ENCODE results near the gene RASGRP3. TPM values are rescaled to one million over a fixed set of nuclear protein-coding genes. Genes with fewer than 3 reads are reported as not detected.

Gene RASGRP3
- total RNA-seq, 1 donor from 2014 or later, result 4.3 TPM

DNA sequence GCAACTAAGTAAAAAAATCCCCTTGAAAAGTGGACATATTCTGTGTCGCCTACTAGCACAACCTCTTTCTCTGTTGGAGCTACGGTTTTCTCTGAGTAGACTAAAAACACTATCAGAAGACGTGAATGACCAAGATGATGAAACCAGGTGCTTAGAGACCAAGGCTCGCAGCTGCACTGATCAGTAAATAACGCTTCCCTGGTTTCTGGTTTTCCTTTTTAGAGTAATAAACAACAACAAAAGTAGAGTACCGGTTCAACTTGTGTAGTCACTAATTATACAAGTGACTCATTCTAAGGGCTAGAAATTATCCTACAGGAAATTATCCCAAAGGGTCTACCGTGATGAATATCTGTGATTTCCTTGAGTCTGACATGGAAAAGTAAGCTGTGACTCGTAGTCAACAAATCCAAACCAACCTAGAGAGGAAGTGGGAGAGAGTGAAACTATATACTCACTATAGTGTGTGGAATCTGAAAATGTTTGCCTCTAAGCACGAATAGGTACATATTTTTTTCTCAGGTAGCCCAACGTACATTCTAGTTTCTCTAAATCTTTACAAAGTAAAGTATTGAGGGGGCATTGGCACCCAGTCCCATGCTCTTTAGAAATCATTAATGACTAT, 17.8 kb downstream of the RASGRP3 start:
- ATAC-seq, result no peak

DNA sequence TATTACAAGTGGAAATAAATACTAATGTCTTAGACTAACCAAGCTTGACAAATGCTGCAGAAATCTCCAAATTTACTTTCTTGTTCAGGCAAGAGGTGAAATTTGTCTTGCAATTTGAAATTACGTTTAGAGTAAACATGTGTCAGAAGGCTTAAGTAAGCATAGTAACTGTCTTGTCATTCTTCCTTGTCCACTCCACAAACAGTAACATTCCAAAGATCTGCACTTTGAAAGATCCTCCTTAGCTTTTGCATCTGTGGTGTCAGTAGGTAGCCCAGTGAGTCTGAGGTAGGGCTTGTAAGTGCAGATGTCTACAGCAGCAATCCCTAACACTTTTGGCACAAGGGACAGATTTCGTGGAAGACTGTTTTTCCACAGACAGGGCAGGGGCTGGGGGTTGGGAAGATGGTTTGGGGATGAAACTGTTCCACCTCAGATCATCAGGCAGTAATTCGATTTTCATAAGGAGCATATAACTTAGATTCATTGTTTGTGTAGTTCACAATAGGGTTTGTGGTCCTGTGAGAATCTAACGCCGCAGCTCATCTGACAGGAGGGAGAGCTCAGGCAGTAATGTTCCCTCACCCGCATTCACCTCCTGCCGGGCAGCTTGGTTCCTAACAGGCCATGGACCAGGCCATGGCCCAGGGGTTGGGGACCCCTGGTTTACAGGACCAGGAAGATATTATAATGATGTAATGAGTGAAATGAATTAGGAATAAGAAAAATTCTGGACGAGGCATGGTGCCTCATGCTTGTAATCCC, 18.6 kb downstream of the RASGRP3 start:
- ATAC-seq, result no peak

DNA sequence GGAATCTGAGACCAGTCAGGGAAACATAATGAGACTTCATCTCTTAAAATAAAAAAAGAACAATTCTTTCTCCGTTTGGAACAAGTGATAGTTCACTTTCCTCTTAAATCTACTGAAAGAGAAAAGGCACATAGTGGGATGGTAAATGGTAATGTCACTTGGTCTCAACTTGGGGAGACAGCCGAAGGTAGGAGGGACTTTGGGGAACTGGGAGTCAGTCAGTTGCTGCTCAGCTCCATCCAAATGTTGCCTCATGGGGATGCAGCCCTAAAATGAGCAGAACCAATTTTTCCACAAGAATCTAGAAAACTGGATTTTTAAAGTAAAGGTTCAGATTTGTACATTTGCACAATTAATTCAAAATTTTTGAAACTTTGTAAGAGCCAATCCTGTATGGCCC, 19.2 kb downstream of the RASGRP3 start:
- no peak for ATAC-seq

DNA sequence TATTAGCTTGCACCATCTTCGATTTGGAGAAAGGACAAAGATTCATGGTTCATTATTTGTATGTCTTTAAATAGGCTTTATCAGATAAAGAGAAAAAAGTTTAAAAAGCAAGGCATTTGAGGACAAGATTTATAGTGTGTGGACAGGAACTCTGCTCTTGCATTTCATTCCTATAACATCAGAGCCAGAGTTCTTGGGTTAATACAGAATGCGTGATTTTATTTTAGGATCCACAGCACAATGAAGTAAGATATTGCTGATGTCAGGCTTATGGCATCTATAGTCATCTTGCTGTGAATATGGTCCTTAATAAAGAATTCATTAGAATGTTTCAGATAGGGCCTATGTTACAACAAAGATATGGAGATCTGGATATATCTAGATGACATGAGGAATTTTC, 19.7 kb downstream of the RASGRP3 start:
- ATAC-seq, result no peak

DNA sequence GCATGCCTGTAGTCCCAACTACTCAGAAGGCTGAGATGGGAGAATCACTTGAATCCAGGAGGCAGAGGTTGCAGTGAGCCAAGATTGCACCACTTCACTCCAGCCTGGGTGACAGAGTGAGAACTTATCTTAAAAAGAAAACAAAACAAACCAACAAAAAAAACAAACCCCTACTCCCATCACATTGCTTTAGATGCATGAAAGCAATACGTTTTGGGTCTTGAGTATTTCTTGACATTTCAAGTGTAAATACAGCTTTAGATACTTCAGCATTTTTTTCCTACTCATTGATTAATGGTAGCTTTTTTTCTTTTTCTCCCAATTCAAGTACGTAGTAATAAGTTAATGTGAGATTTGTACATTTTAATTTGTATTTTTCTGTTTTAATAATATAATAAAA, 20.3 kb downstream of the RASGRP3 start:
- no peak for ATAC-seq

DNA sequence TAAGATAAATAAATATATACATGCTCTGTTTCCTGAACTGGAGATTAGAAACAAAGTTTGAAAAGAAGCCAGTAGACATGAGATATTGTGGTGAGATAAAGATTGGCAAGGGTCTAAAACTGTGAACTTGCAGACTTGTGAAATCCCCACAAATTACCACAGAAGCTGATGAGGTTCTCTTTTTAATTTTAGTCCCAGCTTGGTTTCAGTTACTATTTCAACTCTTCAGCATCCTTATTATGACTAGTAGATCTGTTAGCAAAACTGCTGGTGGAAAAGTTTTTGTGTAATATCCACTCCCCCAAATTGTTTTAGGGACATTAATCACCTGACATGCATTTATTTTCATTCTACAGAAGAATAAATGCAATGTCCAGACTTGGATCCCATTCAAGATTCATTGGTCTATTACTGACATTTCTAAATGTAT, 20.8 kb downstream of the RASGRP3 start:
- ATAC-seq, result no peak

DNA sequence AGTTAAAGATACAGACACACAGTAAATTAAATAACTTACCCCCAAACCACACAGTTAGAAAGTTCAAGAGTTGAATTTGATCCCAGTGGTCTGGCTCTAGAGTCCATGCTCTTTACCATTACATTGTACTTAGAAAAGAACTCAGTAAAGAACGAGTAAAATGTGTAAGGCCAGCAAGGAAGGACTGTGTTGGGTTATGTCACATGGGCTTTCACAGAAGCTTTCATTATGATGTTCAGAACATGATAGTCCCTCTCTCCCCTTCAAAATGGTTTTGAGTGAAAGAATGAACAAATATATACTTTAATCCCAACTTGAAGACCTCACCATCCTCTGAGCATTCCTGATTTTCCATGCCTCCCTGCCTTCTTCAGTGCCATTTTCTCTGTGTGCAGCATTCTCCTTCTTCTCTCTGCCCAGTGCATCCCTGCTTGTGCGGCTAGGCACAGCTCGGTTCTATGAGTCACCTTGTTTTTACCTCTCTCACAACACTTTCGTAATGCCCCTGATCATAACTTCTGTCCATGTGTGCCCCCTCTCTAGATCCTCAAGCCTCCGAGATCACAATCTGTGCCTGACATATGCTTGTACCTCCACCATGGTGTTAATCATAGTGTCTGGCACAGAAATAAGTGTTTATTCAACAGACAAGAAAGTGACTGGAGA, 22.0 kb downstream of the RASGRP3 start:
- ATAC-seq, result no peak

DNA sequence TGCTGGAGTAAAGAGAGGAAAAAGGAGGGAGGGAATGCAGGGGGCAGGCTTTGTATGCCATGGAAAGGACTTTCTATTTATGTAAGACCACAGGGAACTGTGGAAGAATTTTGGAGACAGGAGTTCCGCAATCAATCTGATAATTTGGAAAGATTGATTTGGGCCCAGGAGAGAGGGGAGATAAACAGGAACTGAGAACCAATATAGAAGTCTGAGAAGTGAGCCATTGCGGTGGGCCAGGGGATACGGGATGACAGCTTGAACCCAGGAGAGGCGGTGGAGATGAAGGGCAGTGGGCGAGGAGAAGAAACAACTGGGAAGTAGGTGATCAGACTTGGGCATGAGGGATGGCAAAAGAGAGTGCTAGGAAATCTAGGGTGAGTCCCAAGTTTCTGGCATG, 23.7 kb downstream of the RASGRP3 start:
- ATAC-seq, result no peak

DNA sequence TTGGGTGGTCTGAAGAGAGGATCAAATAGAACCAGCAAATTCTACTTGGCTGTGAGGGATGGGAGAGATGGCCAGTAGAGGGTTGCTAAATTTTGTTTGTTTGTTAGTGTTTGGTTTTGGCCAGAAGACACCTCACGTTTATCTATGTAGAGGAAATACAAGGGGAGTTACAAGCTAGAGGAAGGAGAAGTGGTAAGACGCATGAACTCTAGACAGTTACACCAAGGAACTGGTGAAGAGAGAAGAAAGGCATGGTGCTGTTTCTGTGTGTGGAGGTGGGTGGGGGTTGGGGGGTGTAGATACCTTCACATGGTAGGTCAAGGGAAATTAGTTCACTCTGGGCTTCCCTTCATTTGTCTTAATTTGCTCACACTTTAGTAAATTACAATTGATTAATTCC, 25.6 kb downstream of the RASGRP3 start:
- ATAC-seq, result no peak

DNA sequence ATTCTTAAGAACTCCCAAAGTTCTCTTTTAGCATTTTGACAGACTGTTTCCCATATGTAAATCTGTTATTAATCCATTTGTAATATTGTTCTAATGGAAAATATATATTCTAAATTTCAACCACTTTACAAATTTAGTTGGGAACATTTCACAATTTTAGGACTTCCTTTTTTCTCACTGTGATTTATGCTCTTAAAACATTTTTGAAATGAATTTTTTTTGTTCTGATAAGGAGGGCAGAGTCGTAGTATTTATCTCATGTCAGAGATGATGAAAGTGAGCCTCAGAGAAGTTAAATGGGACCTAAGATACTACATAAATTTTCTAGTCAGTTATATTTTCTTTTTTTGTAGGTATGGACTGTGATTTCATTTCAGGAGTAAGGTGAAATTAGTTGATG, 26.6 kb downstream of the RASGRP3 start:
- ATAC-seq, result no peak

DNA sequence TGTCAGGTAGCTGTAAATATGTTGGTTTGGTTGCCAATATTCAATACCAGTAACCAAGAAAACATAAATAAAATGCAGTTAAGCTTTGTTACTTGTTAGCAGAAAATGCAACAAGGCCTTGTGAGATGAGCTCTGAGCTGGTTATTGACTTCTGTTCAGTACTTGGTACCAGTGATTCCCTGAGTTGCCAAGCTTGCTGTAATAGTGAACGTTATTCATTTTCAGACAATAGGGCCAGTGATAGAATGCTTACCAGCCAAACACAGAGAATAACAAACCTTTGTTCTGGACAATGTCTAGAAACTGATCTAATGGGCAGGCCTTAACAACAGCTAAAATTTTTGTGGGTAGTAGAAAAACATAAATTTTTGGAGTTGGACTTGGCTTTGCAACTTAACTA, 29.5 kb downstream of the RASGRP3 start:
- ATAC-seq, result no peak

DNA sequence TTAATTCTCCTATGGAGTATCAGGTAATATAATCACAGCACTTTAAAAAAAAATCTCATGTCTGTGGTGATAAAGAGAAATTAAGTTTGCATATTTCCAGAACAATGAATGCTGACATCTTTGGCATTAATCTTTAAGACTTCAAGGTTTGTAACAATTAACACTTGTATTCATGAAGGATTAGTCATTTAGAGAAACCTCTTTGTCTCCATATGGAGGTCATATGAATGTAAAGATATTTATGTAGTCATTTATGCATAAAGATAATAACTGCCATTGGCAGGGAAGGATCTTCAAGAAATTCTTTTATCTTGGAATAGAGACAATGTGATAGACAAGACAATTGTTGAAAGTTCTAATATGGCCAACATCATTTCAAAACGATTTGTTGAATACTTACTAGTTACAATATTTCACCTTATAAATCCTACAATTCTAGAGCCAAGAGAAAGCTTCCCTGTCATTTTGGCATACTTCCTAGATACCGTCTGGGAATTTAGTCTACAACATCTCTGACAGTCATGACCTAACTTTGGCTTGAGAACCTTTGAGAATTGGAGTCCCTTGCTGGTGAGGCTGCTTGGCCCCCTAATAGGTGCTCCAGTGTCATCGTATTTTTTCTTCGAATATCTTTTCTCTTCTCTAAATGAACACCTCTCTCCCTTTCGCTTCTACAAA, 33.6 kb downstream of the RASGRP3 start:
- no peak for ATAC-seq

DNA sequence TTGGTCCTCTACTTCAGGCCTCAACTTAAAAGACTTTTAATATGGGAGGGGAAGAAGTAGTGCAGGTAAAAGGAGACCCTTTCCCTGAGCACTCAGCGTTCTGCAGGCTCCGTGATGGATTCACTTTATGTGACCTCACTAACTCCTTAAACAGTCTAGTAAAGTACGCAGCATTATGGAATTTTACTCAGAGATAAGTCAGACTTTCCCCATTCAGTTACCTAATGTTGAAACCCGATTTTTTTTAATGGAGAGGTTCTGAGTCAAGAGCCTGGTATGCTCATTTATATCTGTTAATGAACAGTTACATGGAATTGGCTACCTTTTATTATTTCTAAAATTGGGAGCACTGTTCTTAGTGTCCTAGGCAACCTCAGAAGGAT, 34.1 kb downstream of the RASGRP3 start:
- no peak for ATAC-seq

DNA sequence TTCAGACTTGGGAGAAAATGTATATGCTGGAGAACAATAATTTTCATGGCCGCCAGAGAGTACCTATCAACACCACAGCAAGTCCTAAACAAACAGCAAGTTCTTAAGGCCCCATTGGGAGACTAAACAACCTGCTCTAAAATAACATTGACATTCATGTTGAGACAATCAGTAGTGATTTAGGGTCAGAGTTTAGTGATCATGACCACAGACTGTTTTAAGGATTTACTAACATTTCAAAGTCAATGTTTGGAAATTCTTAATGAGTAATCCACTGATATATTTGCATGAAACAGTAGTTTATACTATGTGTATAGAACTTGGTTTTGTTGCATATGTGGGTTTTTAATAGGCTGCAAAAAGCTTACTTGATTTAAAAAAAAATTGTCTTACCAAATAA, 34.7 kb downstream of the RASGRP3 start:
- no peak for ATAC-seq

DNA sequence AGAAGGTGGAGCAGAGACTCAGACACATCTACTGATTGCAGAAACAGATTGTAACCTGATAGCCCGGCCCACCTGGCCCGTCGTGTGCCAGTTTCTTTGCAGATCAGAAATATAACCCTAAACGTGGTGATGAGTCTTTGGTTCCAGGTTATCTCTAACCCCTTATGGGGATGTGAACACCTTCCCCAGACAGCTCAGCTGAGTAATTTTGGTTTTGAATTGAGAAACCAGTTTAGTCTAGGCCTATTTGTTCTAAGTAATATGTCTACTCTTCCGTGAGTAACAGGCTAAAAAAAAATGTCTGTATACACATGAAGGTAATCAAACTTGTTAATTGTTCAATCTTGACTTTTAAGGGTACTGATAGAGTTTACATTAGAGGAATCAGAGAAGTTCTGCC, 35.7 kb downstream of the RASGRP3 start:
- ATAC-seq, result no peak

DNA sequence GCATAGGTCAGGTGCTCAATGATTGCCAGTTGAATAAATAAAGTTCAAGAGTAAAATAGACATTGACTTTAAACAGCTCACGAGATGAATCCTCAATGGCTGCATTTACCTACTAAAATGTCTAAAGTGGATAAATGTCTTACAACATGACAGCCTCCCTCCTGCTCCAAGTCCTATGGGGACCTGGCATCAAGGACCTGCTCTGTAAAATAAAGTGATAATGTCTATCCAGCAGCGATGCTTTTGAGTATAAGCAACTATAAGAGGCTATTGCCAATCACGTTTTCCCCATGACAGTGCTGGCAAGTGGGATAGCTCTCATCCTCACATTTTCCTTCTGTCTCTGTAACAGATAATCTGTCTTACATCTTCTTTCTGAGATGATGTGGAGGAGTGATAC, 37.0 kb downstream of the RASGRP3 start:
- ATAC-seq, result no peak

DNA sequence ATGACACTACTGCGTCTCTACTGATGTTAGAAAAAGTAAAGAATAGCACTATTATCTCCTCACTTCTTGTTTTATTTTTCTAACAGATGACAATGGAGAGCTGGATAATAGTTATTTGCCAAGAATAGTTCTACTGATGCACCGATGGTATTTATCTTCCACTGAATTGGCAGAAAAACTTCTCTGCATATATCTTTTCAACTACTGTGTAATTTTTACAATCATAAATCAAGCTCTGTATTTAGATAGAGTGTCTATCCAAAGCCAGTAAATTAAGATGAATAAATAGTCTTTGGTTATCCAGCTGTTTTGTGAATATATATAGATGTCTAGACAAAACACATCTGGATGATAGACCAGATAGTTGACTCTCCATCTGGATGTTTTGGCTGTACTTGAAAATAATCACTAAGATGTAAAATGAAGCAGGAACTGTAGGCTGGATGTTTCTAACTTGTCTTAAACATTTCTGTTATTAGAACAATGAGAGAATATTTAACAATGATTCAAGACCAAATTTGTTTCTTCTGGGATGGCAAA, 40.1 kb downstream of the RASGRP3 start:
- ATAC-seq, result no peak

DNA sequence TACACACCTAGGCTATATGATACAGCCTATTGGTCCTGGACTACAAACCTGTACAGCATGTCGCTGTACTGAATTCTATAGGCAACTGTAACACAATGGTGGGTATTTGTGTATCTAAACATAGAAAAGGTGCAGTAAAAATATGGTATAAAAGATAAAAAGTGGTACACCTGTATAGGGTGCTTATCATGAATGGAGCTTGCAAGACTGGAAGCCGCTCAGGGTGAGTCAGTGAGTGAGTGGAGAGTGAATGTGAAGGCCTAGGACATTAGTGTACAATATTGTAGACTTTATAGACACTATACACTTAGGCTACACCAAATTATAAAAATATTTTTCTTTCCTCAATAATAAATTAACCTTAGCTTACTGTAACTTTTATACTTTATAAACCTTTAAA, 41.8 kb downstream of the RASGRP3 start:
- no peak for ATAC-seq

DNA sequence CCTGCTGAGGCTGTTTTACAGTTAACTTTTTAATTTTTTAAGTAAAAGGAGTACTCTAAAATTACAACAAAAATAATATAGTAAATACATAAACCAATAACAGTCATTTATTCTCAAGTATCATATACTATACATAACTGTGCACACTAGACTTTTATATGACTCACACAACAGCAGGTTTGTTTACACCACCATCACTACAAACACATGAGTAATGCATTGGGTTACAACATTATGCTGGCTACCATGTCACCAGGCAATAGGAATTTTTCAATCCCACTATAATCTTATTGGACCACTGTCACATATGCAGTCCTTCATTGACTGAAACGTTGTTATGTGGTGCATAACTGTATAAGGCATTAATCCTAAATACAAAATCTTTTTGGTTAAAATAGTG, 42.5 kb downstream of the RASGRP3 start:
- ATAC-seq, result no peak

DNA sequence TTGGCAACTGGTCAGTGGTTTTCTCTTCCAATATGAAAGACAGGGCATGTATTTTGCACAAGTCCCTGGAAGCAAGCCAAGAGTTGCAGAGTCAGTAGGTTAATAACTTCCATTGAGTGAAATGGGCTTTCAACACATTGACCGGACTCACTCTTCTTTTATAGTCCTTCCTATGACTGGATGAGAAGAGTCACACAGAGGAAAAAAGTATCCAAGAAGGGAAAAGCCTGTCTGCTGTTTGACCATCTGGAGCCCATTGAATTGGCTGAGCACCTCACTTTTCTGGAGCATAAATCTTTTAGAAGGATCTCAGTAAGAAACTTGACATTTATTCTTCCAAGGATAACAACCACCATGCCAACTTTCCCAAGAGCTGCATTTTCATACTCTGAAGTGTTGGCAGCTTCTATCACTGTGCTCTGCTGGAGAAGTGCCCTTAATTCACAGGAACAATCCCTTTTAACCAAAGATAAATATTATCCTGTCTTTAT, 45.4 kb downstream of the RASGRP3 start:
- no peak for ATAC-seq

DNA sequence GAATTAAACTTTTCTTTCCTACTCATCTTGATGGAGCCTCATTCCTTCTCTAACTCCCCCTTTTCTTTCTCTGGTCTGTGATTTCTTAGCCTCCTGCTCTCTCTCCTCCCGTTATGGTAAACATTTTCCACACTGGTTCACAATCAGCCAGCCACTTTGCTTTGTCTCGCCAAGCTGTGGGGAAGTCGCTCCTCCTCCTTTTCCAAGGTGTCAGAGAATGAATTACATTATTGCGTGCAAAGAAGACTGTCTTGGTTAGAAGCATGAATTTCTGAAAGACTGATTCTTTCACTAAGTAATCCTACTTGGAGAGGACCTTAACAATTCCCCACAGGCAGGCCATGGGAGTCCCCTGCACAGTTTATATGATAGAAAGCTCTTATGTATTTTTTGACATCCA, 46.1 kb downstream of the RASGRP3 start:
- no peak for ATAC-seq

DNA sequence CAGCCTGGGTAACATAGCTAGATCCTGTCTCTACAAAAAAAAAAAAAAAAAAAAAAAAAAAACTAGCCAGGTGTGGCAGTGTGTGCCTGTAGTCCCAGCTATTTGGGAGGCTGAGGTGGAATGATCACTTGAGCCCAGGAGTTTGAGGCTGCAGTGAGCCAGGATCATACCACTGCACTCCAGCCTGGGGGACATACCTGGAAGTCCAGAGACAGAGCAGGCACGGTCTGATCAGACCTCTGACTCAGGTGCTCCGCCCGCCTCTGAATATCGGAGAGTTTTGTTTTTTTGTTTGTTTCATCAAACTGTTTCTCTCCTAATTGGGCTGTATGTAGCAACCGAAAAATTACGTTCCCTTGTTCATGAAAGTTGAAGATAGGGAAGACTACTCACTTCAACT, 49.2 kb downstream of the RASGRP3 start:
- no peak for ATAC-seq

DNA sequence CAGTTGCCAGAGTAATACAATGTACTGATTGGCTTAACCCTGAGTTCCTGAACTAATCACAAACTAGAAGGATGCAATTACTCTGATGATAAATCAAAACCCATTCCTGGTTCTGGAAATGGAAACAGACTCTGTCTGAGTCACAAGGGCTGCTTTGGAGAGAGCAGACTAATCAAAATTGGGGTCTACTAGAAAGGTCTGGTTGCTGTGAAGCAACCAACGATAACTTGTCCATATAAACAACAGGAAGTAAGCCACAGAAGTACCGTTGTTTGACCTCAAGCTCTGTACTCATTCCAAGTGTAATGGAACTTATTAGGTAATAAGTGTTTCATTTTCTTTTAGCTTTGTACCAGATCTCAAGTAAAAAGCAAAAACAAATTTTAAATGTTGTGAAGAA, 49.7 kb downstream of the RASGRP3 start:
- ATAC-seq, result no peak
